Activated CD8-positive, alpha-beta T cell treated with anti-CD3 and anti-CD28 coated beads for 36 hours (primary cell): ENCODE measurements around the gene MAGI2. TPM values are rescaled to one million over a fixed set of nuclear protein-coding genes. Genes with fewer than 3 reads are reported as not detected.
"Not testable (repeated sequence)": the region's sequence is repeated elsewhere in the genome, so short reads cannot be mapped to it uniquely, and the experiment has no call there.

ENCODE experiments used
- ATAC-seq: fragments of 200-7000 bp; cut with Tn5 transposase; one replicate; pipeline ENCODE4 v1.10.0; 2021; ENCODE audit warnings: mild to moderate bottlenecking, moderate library complexity
- CTCF ChIA-PET: fragments of 350-600 bp; sonication (Branson Sonifier 250); formaldehyde crosslinking; loops from one replicate; lab custom pipeline; 2021; ENCODE audit warnings: antibody characterized with exemption; lab: Charles Lee
- POLR2A ChIA-PET: fragments of 350-600 bp; sonication (Branson Sonifier 250); formaldehyde crosslinking; loops from one replicate; lab custom pipeline; 2021; ENCODE audit warnings: antibody characterized with exemption; lab: Charles Lee
- DNase-seq: peaks from one replicate; pipeline ENCODE4 v3.0.0-alpha.2; 2020
- H3K27ac Mint-ChIP-seq: one replicate; pipeline ENCODE4 v1.8.0; 2021; ENCODE audit warnings: mild to moderate bottlenecking, mixed read lengths
- H3K27me3 Mint-ChIP-seq: one replicate; pipeline ENCODE4 v1.8.0; 2021; ENCODE audit warnings: mixed read lengths
- H3K36me3 Mint-ChIP-seq: one replicate; pipeline ENCODE4 v1.8.0; 2021; ENCODE audit warnings: low read depth, mixed read lengths
- H3K4me1 Mint-ChIP-seq: one replicate; pipeline ENCODE4 v1.8.0; 2021; ENCODE audit warnings: low read depth, mixed read lengths
- H3K4me3 Mint-ChIP-seq: one replicate; pipeline ENCODE4 v1.8.0; 2021; ENCODE audit warnings: mild to moderate bottlenecking, moderate library complexity, mixed read lengths
- H3K9me3 Mint-ChIP-seq: one replicate; pipeline ENCODE4 v1.8.0; 2021; ENCODE audit warnings: mixed read lengths
- intact Hi-C: fragments of 100-400 bp; cut with micrococcal nuclease; formaldehyde crosslinking; loops from one replicate; pipeline ENCODE4 v1.10.0; 2022
- total RNA-seq, 2 experiments: library from RNA; stranded (reverse); gene quantifications; one replicate each; pipeline ENCODE4 v1.2.3, GENCODE V29; 2021
- TF ChIP-seq, protein P1 (sequence below): fragments of 200-600 bp; IDR thresholded peaks from one replicate; pipeline ENCODE4 v1.8.0; 2022; ENCODE audit warnings: antibody characterized with exemption, mild to moderate bottlenecking

MAGI2 gene
- total RNA-seq, 2 experiments from 2014 or later, result 0.04 to 0.09 TPM

GRCh38 chr7:78306634-78307033, 1146.8 kb downstream of the MAGI2 start:
- H3K4me3 Mint-ChIP-seq, result no peak overlapping the region
- H3K27me3 Mint-ChIP-seq, result no peaks in the 10 kb centered on the region
- ChIA-PET CTCF (no interaction called here), POLR2A (no interaction called here)
- H3K4me1 Mint-ChIP-seq, result no peaks in the 10 kb centered on the region
- no peak for DNase-seq
- H3K36me3 Mint-ChIP-seq, result no peaks in the 10 kb centered on the region
- H3K9me3 Mint-ChIP-seq, result no peaks in the 10 kb centered on the region
- no peak for ATAC-seq
- H3K27ac Mint-ChIP-seq, result no peak overlapping the region
- TF ChIP-seq, protein P1, sequence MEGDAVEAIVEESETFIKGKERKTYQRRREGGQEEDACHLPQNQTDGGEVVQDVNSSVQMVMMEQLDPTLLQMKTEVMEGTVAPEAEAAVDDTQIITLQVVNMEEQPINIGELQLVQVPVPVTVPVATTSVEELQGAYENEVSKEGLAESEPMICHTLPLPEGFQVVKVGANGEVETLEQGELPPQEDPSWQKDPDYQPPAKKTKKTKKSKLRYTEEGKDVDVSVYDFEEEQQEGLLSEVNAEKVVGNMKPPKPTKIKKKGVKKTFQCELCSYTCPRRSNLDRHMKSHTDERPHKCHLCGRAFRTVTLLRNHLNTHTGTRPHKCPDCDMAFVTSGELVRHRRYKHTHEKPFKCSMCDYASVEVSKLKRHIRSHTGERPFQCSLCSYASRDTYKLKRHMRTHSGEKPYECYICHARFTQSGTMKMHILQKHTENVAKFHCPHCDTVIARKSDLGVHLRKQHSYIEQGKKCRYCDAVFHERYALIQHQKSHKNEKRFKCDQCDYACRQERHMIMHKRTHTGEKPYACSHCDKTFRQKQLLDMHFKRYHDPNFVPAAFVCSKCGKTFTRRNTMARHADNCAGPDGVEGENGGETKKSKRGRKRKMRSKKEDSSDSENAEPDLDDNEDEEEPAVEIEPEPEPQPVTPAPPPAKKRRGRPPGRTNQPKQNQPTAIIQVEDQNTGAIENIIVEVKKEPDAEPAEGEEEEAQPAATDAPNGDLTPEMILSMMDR, result no peak
- intact Hi-C loops, result no loop called here

DNA sequence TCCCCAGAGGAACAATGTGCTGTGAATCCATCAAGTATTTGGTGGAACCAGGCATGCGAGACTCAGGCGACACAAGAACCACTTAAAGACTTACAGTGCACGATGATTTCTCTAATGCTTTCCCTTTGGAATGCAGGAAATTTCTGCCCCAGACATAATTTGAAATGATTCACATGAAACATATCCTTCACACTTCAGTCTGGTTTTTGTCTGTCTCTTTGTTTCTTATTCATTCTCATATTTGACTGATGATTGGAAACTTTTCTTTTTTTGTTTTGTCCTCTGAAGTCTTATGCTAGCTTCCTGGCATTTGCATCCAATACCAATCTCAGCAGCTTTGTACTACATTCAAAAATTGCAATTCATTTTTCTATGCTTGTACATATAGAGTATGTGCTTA, 1152.1 kb downstream of the MAGI2 start:
- CTCF ChIA-PET, result no interaction called here
- TF ChIP-seq, protein P1, result no peak
- no peak for ATAC-seq
- Mint-ChIP-seq H3K4me1 (no peaks in the 10 kb centered on the region), H3K27ac (no peak overlapping the region), H3K9me3 (no peaks in the 10 kb centered on the region), H3K36me3 (no peaks in the 10 kb centered on the region), H3K27me3 (no peaks in the 10 kb centered on the region), H3K4me3 (no peak overlapping the region)
- POLR2A ChIA-PET, result no interaction called here
- intact Hi-C loops, result no loop called here
- no peak for DNase-seq

DNA sequence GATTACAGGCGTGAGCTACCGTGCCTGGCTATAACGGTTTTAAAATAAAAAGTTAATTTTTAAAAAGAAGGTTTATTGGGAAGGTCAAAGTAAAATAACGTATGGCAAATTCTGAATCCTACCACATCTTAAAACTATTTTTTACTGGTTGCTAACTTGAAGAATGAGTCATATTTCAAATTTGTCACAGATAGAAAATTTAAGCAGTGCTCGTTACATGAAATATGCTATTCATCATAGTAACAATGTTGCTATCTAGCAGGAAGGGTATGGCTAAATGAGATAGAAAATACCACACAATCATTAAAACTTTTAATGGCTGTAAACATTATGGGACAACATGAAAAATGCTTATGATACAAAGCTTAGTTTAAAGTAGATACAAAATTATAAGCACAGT, 1154.4 kb downstream of the MAGI2 start:
- no peaks in the 10 kb centered on the region for H3K27me3 Mint-ChIP-seq

DNA sequence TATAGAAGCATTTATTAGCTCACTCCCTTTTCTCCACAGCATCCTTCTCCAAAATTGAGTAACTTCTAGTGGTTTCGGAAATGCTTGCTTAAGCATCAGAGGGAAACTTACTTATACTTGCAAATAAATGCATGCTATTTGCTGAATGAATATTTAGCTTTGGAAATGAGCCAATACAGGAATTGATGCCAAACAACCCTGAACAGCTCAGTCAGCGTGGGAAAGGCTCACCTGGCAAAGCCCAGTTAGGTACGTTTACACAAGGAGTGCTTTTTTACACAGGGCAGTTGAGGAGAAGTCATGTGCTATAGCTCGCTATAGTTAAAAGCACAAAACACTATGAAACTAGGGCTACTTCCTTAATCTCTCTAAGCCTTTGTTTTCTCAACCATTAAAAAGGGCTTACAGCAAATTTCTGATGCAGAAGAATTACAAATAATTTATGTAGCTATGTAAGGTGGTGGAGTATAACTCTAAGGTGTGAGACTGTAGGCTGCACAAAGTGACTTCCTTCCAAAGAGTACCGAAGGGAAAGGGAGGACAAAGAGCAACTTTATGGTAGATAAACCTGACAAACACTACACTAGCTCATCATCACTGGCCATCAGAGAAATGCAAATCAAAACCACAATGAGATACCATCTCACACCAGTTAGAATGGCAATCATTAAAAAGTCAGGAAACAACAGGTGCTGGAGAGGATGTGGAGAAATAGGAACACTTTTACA, 1156.7 kb downstream of the MAGI2 start:
- no peaks in the 10 kb centered on the region for H3K4me1 Mint-ChIP-seq
- CTCF ChIA-PET, result no interaction called here
- TF ChIP-seq, protein P1, result no peak

More for the DNA sequence above, 1154.4 kb downstream of the MAGI2 start:
- Mint-ChIP-seq H3K9me3 (no peaks in the 10 kb centered on the region), H3K4me1 (no peaks in the 10 kb centered on the region), H3K36me3 (no peaks in the 10 kb centered on the region), H3K27ac (no peak overlapping the region), H3K4me3 (no peak overlapping the region)
- intact Hi-C loops, result no loop called here
- POLR2A ChIA-PET, result no interaction called here
- TF ChIP-seq, protein P1, result no peak
- ATAC-seq, result no peak
- CTCF ChIA-PET, result no interaction called here
- DNase-seq, result no peak

DNA sequence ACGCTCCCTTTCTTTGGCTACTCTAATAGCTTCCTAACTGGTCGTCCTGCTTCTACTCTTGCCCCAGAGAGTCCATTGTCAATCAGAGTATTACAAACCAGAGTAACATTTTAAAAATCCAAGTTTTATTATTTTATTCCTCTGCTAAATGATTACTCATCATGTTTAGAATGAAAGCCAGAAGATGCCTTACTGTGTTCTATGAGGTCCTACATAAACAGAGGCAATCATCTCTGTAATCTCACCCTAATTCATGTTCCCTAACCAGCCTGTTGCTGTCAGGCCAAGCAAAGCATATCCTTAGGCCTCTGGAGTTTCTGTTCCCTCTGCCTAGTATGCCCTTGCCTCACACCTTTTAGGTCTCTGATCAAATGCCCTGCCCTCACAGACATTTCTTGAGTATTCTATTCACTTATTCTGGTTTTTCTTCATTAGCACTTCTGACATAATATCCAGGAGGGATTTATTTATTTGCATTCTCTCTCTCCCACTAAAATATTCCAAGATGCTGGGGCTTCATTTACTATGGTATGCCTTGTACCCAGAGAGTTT, 1157.3 kb downstream of the MAGI2 start:
- no peaks in the 10 kb centered on the region for H3K36me3 Mint-ChIP-seq
- ChIA-PET POLR2A (interaction anchor here (0.6 kb wide), 1 partner anchor 397 kb away, joined by 3 read pairs; no protein-coding TSS in a partner anchor), CTCF (no interaction called here)
- H3K9me3 Mint-ChIP-seq, result peaks cover 2% of the 10 kb centered on the region
- DNase-seq, result no peak
- ATAC-seq, result no peak
- no peak overlapping the region for H3K27ac Mint-ChIP-seq
- TF ChIP-seq, protein P1, result no peak
- intact Hi-C loops, result no loop called here
- H3K4me3 Mint-ChIP-seq, result no peak overlapping the region
- no peaks in the 10 kb centered on the region for H3K4me1 Mint-ChIP-seq
- no peaks in the 10 kb centered on the region for H3K27me3 Mint-ChIP-seq

More for the DNA sequence above, 1156.7 kb downstream of the MAGI2 start:
- no peak overlapping the region for H3K4me3 Mint-ChIP-seq
- POLR2A ChIA-PET, result interaction anchor here (0.6 kb wide), 1 partner anchor 397 kb away, joined by 3 read pairs; no protein-coding TSS in a partner anchor
- intact Hi-C loops, result no loop called here
- ATAC-seq, result no peak
- DNase-seq, result no peak
- H3K27me3 Mint-ChIP-seq, result no peaks in the 10 kb centered on the region
- no peak overlapping the region for H3K27ac Mint-ChIP-seq
- peaks cover 2% of the 10 kb centered on the region for H3K9me3 Mint-ChIP-seq
- no peaks in the 10 kb centered on the region for H3K36me3 Mint-ChIP-seq

- CTCF ChIA-PET, H3K4me1 Mint-ChIP-seq, intact Hi-C loops, DNase-seq, H3K4me3 Mint-ChIP-seq, ATAC-seq, POLR2A ChIA-PET, H3K36me3 Mint-ChIP-seq, H3K27me3 Mint-ChIP-seq, H3K27ac Mint-ChIP-seq, H3K9me3 Mint-ChIP-seq: not testable (repeated sequence)
Observed at GRCh38 chr7:78289471-78289870, 1164.0 kb downstream of the MAGI2 start.
